Neural crest cell (in vitro differentiated cells): ENCODE measurements around the gene SMAD6. TPM values are rescaled to one million over a fixed set of nuclear protein-coding genes. Genes with fewer than 3 reads are reported as not detected.
A peak's percentile ranks its signal among the peaks of the same experiment; 100 is the strongest.

Source experiments
- DNase-seq: peaks from one replicate; pipeline ENCODE4 v3.0.0; 2021; ENCODE audit warnings: low read depth, mixed read lengths, low spot score
- H3K27ac Mint-ChIP-seq: one replicate; pipeline ENCODE4 v1.8.0; 2021; ENCODE audit warnings: mild to moderate bottlenecking, mixed read lengths; ENCODE audit not compliant: unreplicated experiment
- H3K27me3 Mint-ChIP-seq: 2 replicates; pipeline ENCODE4 v1.8.0; 2021; ENCODE audit warnings: low read depth, mild to moderate bottlenecking, mixed read lengths
- H3K36me3 Mint-ChIP-seq: 2 replicates; pipeline ENCODE4 v1.8.0; 2021; ENCODE audit warnings: low read depth, mild to moderate bottlenecking, mixed read lengths
- H3K4me1 Mint-ChIP-seq: 2 replicates; pipeline ENCODE4 v1.8.0; 2021; ENCODE audit warnings: mixed read lengths
- H3K4me3 Mint-ChIP-seq: one replicate; pipeline ENCODE4 v1.8.0; 2021; ENCODE audit warnings: mild to moderate bottlenecking, mixed read lengths
- H3K9me3 Mint-ChIP-seq: 2 replicates; pipeline ENCODE4 v1.8.0; 2021; ENCODE audit warnings: mixed read lengths
- CTCF ChIP-seq: fragments of 200-600 bp; sonication (generic); conservative IDR thresholded peaks from 2 replicates; pipeline ENCODE4 v1.5.0; 2021; ENCODE audit warnings: antibody characterized with exemption, mild to moderate bottlenecking
- total RNA-seq: library from RNA; stranded (reverse); gene quantifications from 2 replicates; pipeline ENCODE4 v1.2.1, GENCODE V29; 2021

SMAD6 gene
- total RNA-seq, 1 donor from 2014 or later: 4.7 TPM

- Mint-ChIP-seq H3K9me3 (no peaks in the 10 kb centered on the region), H3K4me1 (peaks cover 21% of the 10 kb centered on the region), H3K27me3 (peaks cover 9% of the 10 kb centered on the region), H3K36me3 (no peaks in the 10 kb centered on the region), H3K27ac (no peak overlapping the region), H3K4me3 (peak overlapping the region; percentile 79)
- TF ChIP-seq CTCF: no peak
- DNase-seq: no peak
These were observed 3.1 kb upstream of the SMAD6 start for GRCh38 chr15:66698971-66699370.

- peak overlapping the region; percentile 35 for H3K27ac Mint-ChIP-seq
- no peak for DNase-seq
- no peaks in the 10 kb centered on the region for H3K9me3 Mint-ChIP-seq
- no peaks in the 10 kb centered on the region for H3K36me3 Mint-ChIP-seq
- no peak for TF ChIP-seq CTCF
- peaks cover 32% of the 10 kb centered on the region for H3K4me1 Mint-ChIP-seq
- H3K4me3 Mint-ChIP-seq: peak overlapping the region; percentile 87
- H3K27me3 Mint-ChIP-seq: peaks cover 21% of the 10 kb centered on the region
These were observed 1.6 kb upstream of the SMAD6 start for GRCh38 chr15:66700412-66700801.

GRCh38 chr15:66700802-66701421 is 1.1 kb upstream of the SMAD6 start:
- TF ChIP-seq CTCF: no peak
- H3K36me3 Mint-ChIP-seq: no peaks in the 10 kb centered on the region
- H3K4me1 Mint-ChIP-seq: peaks cover 36% of the 10 kb centered on the region
- H3K27me3 Mint-ChIP-seq: peaks cover 24% of the 10 kb centered on the region
- peak overlapping the region; percentile 35 for H3K27ac Mint-ChIP-seq
- no peaks in the 10 kb centered on the region for H3K9me3 Mint-ChIP-seq
- H3K4me3 Mint-ChIP-seq: peak overlapping the region; percentile 87
- DNase-seq: peak; percentile 93

GRCh38 chr15:66701422-66702034 is 508 bp upstream of the SMAD6 start:
- H3K4me1 Mint-ChIP-seq: peaks cover 36% of the 10 kb centered on the region
- no peaks in the 10 kb centered on the region for H3K9me3 Mint-ChIP-seq
- H3K36me3 Mint-ChIP-seq: no peaks in the 10 kb centered on the region
- no peak for TF ChIP-seq CTCF
- H3K27ac Mint-ChIP-seq: no peak overlapping the region
- DNase-seq: peak; percentile 52
- peak overlapping the region; percentile 99 for H3K4me3 Mint-ChIP-seq
- peaks cover 24% of the 10 kb centered on the region for H3K27me3 Mint-ChIP-seq

- H3K27ac Mint-ChIP-seq: no peak overlapping the region
- no peaks in the 10 kb centered on the region for H3K36me3 Mint-ChIP-seq
- H3K4me3 Mint-ChIP-seq: peak overlapping the region; percentile 99
- no peaks in the 10 kb centered on the region for H3K9me3 Mint-ChIP-seq
- no peak for TF ChIP-seq CTCF
- peaks cover 24% of the 10 kb centered on the region for H3K27me3 Mint-ChIP-seq
- peaks cover 42% of the 10 kb centered on the region for H3K4me1 Mint-ChIP-seq
- peak; percentile 23 for DNase-seq
These were observed 927 bp downstream of the SMAD6 start for GRCh38 chr15:66702787-66703539.
